Measurements from ENCODE around the gene CDH26. TPM values are rescaled to one million over a fixed set of nuclear protein-coding genes. Genes with fewer than 3 reads are reported as not detected.

Gene CDH26
- total and polyA plus RNA-seq, 9 donors: 0.12 to 0.84 (median 0.41) TPM

DNA sequence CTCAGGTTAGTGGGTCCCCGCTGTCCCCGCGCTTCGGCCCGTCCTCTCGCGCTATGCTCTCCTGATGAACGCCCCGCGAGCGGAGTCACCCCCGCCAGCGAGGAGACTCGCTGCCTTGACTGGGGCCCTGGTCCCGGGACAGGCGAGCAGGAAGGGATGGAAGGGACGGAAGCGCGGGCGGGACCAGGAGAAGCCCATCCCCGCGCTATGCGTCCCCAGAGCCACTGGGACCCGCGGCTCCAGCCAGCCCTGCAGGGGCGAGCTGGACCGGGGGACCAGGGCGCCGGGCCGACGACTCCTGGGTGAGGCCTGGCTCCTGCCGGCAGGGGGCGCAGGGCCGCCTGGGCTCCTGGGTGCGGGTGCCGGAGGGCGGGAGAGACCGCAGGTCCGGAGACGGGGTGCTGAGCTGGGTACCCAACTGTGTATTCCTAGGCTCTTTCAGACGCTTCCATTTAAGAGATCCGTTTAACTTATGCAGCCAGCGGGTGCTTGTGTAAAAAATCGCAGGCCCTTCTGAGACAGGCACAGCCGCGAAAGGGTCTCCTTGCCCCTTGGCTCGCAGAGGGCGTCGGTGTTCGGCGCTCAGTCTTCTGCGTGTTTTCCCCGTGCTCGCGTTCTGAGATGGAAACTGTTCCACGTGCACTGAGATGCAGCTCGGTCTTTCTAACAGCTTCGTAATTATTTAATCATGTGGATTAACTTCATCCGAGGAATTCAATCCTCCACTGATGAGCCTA is 24.2 kb upstream of the CDH26 start:
- H3K36me3 ChIP-seq: no peaks in the 10 kb centered on the region
- peak; percentile 64 to 85 (median 78) for DNase-seq
- no peaks in the 10 kb centered on the region for H3K9me3 ChIP-seq
- peak overlapping the region; percentile 57 for H3K4me3 ChIP-seq
- intact Hi-C loops (cut with DNase I): loop anchor here in 1 of 4 donors (10.0 kb wide), 1 partner anchor 359 kb away; no protein-coding TSS in a partner anchor
- 2% methylated on average over 36 to 59 of the region's 59 CpGs for WGBS, 3 donors
- peak overlapping the region; percentile 53 to 55 for H3K27ac ChIP-seq
- no peak for TF ChIP-seq EP300 (IDR thresholded peaks at IDR 0.05)
- TF ChIP-seq, protein P1, sequence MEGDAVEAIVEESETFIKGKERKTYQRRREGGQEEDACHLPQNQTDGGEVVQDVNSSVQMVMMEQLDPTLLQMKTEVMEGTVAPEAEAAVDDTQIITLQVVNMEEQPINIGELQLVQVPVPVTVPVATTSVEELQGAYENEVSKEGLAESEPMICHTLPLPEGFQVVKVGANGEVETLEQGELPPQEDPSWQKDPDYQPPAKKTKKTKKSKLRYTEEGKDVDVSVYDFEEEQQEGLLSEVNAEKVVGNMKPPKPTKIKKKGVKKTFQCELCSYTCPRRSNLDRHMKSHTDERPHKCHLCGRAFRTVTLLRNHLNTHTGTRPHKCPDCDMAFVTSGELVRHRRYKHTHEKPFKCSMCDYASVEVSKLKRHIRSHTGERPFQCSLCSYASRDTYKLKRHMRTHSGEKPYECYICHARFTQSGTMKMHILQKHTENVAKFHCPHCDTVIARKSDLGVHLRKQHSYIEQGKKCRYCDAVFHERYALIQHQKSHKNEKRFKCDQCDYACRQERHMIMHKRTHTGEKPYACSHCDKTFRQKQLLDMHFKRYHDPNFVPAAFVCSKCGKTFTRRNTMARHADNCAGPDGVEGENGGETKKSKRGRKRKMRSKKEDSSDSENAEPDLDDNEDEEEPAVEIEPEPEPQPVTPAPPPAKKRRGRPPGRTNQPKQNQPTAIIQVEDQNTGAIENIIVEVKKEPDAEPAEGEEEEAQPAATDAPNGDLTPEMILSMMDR (IDR thresholded peaks at IDR 0.05): peak; percentile 74 to 93 (median 90)
- no peaks in the 10 kb centered on the region for H3K27me3 ChIP-seq
- H3K4me1 ChIP-seq (ENCODE audit: insufficient read depth): peaks cover 13% of the 10 kb centered on the region

DNA sequence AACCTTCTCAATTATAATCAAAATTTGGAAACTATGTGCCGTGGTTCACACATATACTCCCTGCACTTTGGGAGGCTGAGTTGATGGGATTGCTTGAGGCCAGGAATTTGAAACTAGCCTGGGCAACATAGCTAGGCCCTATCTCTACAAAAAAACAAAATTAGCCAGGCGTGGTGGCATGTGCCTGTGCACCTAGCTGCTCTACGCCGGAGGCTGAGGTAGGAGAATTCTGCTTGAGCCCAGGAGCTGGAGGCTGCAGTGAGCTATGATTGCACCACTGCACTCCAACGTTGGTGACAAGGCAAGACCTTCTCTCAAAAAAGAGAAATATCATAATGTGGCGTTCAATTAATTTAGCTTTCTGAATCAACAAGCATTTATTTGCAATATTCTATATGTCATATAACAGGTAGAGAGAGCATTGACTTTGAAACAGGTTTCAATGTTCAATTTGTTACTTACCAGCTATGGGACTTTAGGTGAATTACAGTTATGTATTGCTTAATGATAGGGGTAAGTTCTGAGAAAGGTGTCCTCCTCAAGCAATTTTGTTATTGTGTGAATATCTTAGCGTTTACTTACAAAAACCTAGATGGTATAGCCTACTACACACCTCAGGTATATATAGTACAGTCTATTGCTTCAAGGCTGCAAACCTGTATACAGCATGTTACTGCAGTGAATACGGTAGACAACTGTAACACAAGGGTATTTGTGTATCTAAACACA is 22.6 kb upstream of the CDH26 start:
- Histone ChIP-seq H3K36me3 (no peaks in the 10 kb centered on the region), H3K4me3 (no peak overlapping the region), H3K27me3 (no peaks in the 10 kb centered on the region), H3K9me3 (no peaks in the 10 kb centered on the region), H3K27ac (no peak overlapping the region), H3K4me1 (ENCODE audit: insufficient read depth) (peaks cover 17% of the 10 kb centered on the region)
- WGBS, 3 donors: 92 to 94% (median 93%) methylated on average over 8 of the region's 8 CpGs
- TF ChIP-seq EP300 (IDR thresholded peaks at IDR 0.05): no peak
- TF ChIP-seq, protein P1 (IDR thresholded peaks at IDR 0.05): no peak
- no peak for TF ChIP-seq POLR2A (IDR thresholded peaks at IDR 0.05)
- DNase-seq: no peak
- intact Hi-C loops (cut with DNase I): loop anchor here in 1 of 4 donors (10.0 kb wide), 1 partner anchor 361 kb away; no protein-coding TSS in a partner anchor

DNA sequence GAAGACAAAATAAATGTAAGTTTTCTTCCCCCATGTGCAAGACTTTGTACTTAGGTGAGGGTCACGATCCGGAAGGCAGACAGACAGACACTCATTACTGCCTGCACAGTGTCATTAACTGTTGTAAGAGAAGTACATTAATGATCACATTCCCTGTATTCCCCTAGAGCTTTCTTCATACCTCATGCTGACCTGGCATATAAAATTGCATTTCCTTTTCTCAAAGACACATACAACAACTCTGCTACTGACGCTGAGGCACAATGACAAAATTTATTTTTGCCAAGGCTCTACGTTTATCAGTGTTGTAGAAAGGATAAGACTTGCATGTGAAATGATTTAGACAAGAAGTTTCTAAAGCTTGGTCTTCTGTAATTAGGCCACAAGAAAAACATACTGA is 21.8 kb upstream of the CDH26 start:
- WGBS, 3 donors: 77 to 85% (median 82%) methylated on average over 4 of the region's 4 CpGs
- peaks cover 17% of the 10 kb centered on the region for H3K4me1 ChIP-seq (ENCODE audit: insufficient read depth)

DNA sequence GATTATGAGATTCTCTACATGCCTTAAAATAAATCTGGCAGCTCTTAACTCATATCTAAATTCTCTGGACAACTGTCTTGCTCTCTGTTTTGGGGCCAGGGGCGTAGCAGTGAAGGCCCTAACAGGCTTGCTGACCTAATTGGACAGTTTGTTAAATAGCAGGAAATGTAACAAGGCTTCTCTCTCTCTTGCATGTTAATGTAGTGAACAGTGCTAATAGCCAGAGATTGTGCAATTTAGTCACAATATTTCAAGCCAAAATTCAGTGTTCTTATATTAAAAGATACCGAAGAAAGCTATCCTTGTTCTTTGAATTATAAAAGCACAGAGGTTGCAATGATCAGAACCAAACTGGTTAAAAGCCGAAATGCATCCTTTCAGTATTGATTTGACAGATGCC is 21.1 kb upstream of the CDH26 start:
- H3K9me3 ChIP-seq: no peaks in the 10 kb centered on the region
- peaks cover 17% of the 10 kb centered on the region for H3K4me1 ChIP-seq (ENCODE audit: insufficient read depth)
- H3K36me3 ChIP-seq: no peaks in the 10 kb centered on the region
- TF ChIP-seq, protein P1 (IDR thresholded peaks at IDR 0.05): no peak
- TF ChIP-seq POLR2A (IDR thresholded peaks at IDR 0.05): no peak
- no peak for TF ChIP-seq EP300 (IDR thresholded peaks at IDR 0.05)
- H3K27ac ChIP-seq: no peak overlapping the region
- no peak for DNase-seq
- no peaks in the 10 kb centered on the region for H3K27me3 ChIP-seq
- intact Hi-C loops (cut with DNase I): loop anchor here in 1 of 4 donors (10.0 kb wide), 1 partner anchor 362 kb away; no protein-coding TSS in a partner anchor
- WGBS, 3 donors: 62 to 78% (median 72%) methylated on average over 3 of the region's 3 CpGs
- H3K4me3 ChIP-seq: no peak overlapping the region

More for the DNA sequence above, 21.8 kb upstream of the CDH26 start:
- no peak overlapping the region for H3K27ac ChIP-seq
- no peaks in the 10 kb centered on the region for H3K27me3 ChIP-seq
- intact Hi-C loops (cut with DNase I): loop anchor here in 1 of 4 donors (10.0 kb wide), 1 partner anchor 362 kb away; no protein-coding TSS in a partner anchor
- DNase-seq: no peak
- H3K4me3 ChIP-seq: no peak overlapping the region
- no peaks in the 10 kb centered on the region for H3K36me3 ChIP-seq
- TF ChIP-seq POLR2A (IDR thresholded peaks at IDR 0.05) (no peak), EP300 (IDR thresholded peaks at IDR 0.05) (no peak)
- TF ChIP-seq, protein P1 (IDR thresholded peaks at IDR 0.05): no peak
- no peaks in the 10 kb centered on the region for H3K9me3 ChIP-seq

Data from ovary (tissue), 9 donors.